Thoracic aorta (tissue), 2 donors: ENCODE data around the gene LRP2. TPM values are rescaled to one million over a fixed set of nuclear protein-coding genes. Genes with fewer than 3 reads are reported as not detected.

ENCODE experiments used
- ATAC-seq: fragments of 150-250 bp; one replicate; pipeline ENCODE4 v1.8.0; 2017; ENCODE audit warnings: low read depth; ENCODE audit not compliant: insufficient number of reproducible peaks, low FRiP score
- DNase-seq: peaks from one replicate; pipeline ENCODE4 v3.0.0-alpha.2; 2020; ENCODE audit warnings: low spot score
- H3K27ac ChIP-seq, 2 donors: fragments of 200-600 bp; sonication (generic); 1 replicate in 1 of 2; 2 replicates in 1 of 2; pipeline ENCODE4 v1.5.1; 2016; ENCODE audit warnings: mild to moderate bottlenecking in 2 of 2, moderate library complexity in 2 of 2
- H3K27me3 ChIP-seq: fragments of 200-600 bp; sonication (generic); replicated peaks from 2 replicates; pipeline ENCODE4 v1.6.0; 2016; ENCODE audit warnings: mild to moderate bottlenecking; ENCODE audit not compliant: insufficient read depth
- H3K36me3 ChIP-seq: fragments of 200-600 bp; sonication (generic); one replicate; pipeline ENCODE4 v1.5.1; 2016
- H3K4me1 ChIP-seq, 2 donors: fragments of 200-600 bp; sonication (generic); 1 replicate in 1 of 2; 2 replicates in 1 of 2; pipeline versions ENCODE4 v1.5.1 to v1.6.0; 2016; ENCODE audit warnings: low read depth in 2 of 2, mild to moderate bottlenecking in 1 of 2; ENCODE audit not compliant: control insufficient read depth in 1 of 2
- H3K4me3 ChIP-seq: fragments of 200-600 bp; sonication (generic); 2 replicates; pipeline ENCODE4 v1.5.1; 2016; ENCODE audit warnings: mild to moderate bottlenecking
- H3K9me3 ChIP-seq: fragments of 200-600 bp; sonication (generic); 2 replicates; pipeline ENCODE4 v1.5.1; 2016
- total RNA-seq, 2 donors: library from RNA; depleted of rRNA; stranded (reverse); fragments of >200 nt; gene quantifications; one replicate each; pipeline versions ENCODE4 v1.1.0 to v1.2.3, GENCODE V29; 2016
- TF ChIP-seq, protein P1 (sequence below): fragments of 200-600 bp; sonication (generic); IDR thresholded peaks from one replicate; pipeline ENCODE4 v1.5.1; 2019; ENCODE audit warnings: antibody characterized with exemption

The LRP2 gene
- total RNA-seq, 2 donors from 2014 or later = 0.07 to 0.14 TPM

DNA sequence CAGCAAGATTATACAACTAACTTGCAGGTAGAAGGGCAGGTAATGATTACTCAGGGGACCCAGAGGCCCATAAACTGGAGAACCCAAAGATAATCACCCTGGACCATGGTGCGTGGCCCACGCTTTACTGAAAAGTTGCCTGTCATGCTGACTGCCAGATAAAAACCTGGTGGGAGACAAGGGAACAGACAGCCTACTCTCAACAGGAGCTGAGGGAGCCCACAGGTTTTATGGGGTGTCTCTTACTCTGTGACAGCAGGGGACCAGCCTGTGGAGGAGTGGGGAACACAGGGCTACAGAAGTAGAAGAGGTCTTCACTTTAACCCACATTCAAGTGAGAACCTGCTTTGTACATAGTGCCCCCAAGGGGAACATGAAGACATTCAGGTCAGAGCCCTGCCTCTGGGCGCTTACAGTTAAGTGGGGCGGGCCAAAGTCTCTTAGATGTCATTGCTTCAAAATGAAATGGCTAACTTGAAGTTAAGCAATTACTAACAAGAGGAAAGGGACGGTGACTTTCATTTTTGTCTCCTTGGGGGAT, 232.6 kb downstream of the LRP2 start:
- Histone ChIP-seq H3K4me3 (no peak overlapping the region), H3K27ac (no peak overlapping the region), H3K4me1 (no peaks in the 10 kb centered on the region), H3K9me3 (no peaks in the 10 kb centered on the region), H3K27me3 (no peaks in the 10 kb centered on the region), H3K36me3 (no peaks in the 10 kb centered on the region)
- ATAC-seq = no peak
- TF ChIP-seq, protein P1, sequence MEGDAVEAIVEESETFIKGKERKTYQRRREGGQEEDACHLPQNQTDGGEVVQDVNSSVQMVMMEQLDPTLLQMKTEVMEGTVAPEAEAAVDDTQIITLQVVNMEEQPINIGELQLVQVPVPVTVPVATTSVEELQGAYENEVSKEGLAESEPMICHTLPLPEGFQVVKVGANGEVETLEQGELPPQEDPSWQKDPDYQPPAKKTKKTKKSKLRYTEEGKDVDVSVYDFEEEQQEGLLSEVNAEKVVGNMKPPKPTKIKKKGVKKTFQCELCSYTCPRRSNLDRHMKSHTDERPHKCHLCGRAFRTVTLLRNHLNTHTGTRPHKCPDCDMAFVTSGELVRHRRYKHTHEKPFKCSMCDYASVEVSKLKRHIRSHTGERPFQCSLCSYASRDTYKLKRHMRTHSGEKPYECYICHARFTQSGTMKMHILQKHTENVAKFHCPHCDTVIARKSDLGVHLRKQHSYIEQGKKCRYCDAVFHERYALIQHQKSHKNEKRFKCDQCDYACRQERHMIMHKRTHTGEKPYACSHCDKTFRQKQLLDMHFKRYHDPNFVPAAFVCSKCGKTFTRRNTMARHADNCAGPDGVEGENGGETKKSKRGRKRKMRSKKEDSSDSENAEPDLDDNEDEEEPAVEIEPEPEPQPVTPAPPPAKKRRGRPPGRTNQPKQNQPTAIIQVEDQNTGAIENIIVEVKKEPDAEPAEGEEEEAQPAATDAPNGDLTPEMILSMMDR = no peak
- no peak for DNase-seq

DNA sequence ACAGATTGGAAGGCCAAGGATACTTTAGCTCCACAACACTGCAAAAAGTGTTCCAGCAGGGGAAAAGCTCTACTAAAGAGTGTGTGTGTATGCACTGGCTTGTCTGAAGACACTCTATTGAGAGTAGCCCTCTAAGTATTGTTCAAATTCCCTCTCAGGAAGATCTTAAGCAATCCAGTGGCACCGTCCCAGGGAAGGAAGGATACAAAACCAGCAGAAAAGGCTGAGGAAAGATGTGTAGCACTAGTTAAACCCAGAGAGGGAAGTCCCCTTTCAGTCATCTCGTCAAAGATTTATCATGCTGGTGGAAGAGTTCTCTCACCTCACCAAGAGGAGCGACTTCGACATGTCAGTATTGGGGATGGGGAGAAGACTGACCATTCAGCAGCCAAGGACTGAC, 242.5 kb downstream of the LRP2 start:
- no peak overlapping the region for H3K27ac ChIP-seq
- no peak overlapping the region for H3K4me3 ChIP-seq
- TF ChIP-seq, protein P1 = no peak
- no peaks in the 10 kb centered on the region for H3K36me3 ChIP-seq
- H3K4me1 ChIP-seq = no peaks in the 10 kb centered on the region
- DNase-seq = no peak
- no peaks in the 10 kb centered on the region for H3K27me3 ChIP-seq
- ATAC-seq = no peak
- no peaks in the 10 kb centered on the region for H3K9me3 ChIP-seq

DNA sequence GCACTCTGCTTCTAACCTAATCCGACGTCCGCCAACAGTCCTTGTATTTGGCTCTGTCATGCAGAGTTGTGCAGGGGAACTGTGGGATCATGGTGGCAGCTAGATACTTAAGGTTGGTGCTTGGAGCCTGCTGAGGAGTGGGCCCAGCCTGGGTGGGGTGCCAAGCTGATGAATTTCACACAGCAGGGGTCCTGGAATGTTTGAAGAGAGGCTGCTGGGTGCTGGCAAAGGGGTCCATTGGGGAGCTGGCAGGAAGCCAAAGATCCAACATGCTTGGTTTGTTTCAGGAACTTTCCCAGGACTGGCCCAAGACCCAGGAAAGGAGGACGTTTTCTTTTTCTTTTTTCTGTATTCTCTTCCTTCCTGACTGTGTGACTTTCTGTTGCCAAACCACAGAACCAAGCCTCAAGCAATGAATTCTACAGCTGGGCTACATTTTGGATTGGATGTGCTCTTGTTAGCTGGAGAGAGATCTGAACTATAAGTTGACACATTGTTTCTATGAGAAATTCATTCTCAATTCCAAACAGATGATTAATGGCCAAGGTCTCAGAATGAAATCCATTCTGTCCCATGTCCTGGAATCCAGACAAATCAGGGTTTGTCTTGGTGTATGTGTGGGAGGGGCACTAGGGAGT, 243.1 kb downstream of the LRP2 start:
- H3K27me3 ChIP-seq = no peaks in the 10 kb centered on the region
- no peak overlapping the region for H3K4me3 ChIP-seq
- H3K4me1 ChIP-seq = no peaks in the 10 kb centered on the region
- H3K36me3 ChIP-seq = no peaks in the 10 kb centered on the region
- no peaks in the 10 kb centered on the region for H3K9me3 ChIP-seq
- H3K27ac ChIP-seq = no peak overlapping the region
- ATAC-seq (no peak), DNase-seq (no peak)
- TF ChIP-seq, protein P1 = no peak

DNA sequence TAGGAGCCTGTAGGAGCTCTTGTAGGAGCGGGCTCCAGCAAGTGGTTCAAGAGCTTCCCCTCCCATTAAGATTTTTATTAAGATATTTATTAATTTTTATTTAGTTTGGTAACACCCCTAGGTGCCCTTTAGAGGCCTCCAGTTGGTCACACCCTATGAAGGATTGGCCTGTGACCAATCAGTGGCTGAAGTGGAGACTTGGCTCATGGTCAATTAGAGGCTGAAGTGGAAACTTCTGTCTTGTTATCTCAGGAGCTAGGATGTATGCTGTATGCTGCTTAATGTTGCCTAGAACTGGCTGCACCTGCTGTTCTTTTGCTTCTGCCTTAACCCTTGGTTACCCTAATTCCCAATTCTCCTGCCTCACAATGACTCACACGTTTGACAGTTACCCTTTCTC, 244.3 kb downstream of the LRP2 start:
- TF ChIP-seq, protein P1 = no peak
- DNase-seq (no peak), ATAC-seq (no peak)
- Histone ChIP-seq H3K27me3 (no peaks in the 10 kb centered on the region), H3K4me3 (no peak overlapping the region), H3K27ac (no peak overlapping the region), H3K4me1 (no peaks in the 10 kb centered on the region), H3K9me3 (no peaks in the 10 kb centered on the region), H3K36me3 (no peaks in the 10 kb centered on the region)

DNA sequence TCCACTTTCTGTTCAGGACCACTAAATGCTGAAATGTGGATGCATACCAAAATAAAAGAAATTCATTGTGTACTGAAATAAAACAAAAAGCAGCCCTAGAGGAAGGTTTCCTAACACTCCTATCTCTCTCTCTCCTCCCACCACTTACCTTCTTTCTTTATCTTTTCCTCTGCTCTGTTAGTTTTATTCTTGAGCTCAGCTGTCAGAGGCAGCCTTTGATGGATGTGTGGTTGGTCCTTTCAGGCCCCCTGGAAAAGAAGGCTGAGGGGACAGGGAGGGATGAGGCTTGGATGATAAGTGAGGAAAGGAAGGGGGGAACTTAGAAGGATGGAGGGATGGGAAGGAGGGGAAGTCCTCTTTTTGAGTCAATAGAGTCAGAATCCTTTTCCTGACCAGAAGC, 245.3 kb downstream of the LRP2 start:
- DNase-seq (no peak), ATAC-seq (no peak)
- H3K27me3 ChIP-seq = no peaks in the 10 kb centered on the region
- H3K27ac ChIP-seq = no peak overlapping the region
- H3K9me3 ChIP-seq = no peaks in the 10 kb centered on the region
- no peak overlapping the region for H3K4me3 ChIP-seq
- TF ChIP-seq, protein P1 = no peak
- no peaks in the 10 kb centered on the region for H3K4me1 ChIP-seq
- H3K36me3 ChIP-seq = no peaks in the 10 kb centered on the region
